HG03575 (cell line): ENCODE results near the gene LAMA3.

Experiments
- ATAC-seq: cut with Tn5 transposase; IDR thresholded peaks from one replicate; pipeline ENCODE4 v1.9.1; 2021; ENCODE audit not compliant: unreplicated experiment, insufficient number of reproducible peaks, low FRiP score; ENCODE audit errors: extremely low read depth

The LAMA3 gene

GRCh38 chr18:23938043-23938756 is 248.9 kb downstream of the LAMA3 start:
- ATAC-seq: no peak

- no peak for ATAC-seq
These were observed 249.7 kb downstream of the LAMA3 start for GRCh38 chr18:23938901-23939341.

GRCh38 chr18:23939366-23939765 is 250.1 kb downstream of the LAMA3 start:
- ATAC-seq: no peak

- no peak for ATAC-seq
These were observed 250.6 kb downstream of the LAMA3 start for GRCh38 chr18:23939896-23940295.

- no peak for ATAC-seq
These were observed 252.5 kb downstream of the LAMA3 start for GRCh38 chr18:23941791-23942190.

GRCh38 chr18:23943104-23943503 is 253.9 kb downstream of the LAMA3 start:
- ATAC-seq: no peak

GRCh38 chr18:23943903-23944624 is 254.8 kb downstream of the LAMA3 start:
- no peak for ATAC-seq

- no peak for ATAC-seq
These were observed 256.3 kb downstream of the LAMA3 start for GRCh38 chr18:23945416-23946079.

GRCh38 chr18:23949863-23950262 is 260.6 kb downstream of the LAMA3 start:
- no peak for ATAC-seq

- ATAC-seq: no peak
These were observed 261.4 kb downstream of the LAMA3 start for GRCh38 chr18:23950644-23951043.

- ATAC-seq: no peak
These were observed 262.0 kb downstream of the LAMA3 start for GRCh38 chr18:23951206-23951605.

- ATAC-seq: no peak
These were observed 264.7 kb downstream of the LAMA3 start for GRCh38 chr18:23953984-23954383.

- ATAC-seq: no peak
These were observed 267.2 kb downstream of the LAMA3 start for GRCh38 chr18:23956483-23956882.

- no peak for ATAC-seq
These were observed 268.8 kb downstream of the LAMA3 start for GRCh38 chr18:23958036-23958435.

- ATAC-seq: no peak
These were observed 274.4 kb downstream of the LAMA3 start for GRCh38 chr18:23963443-23964165.

- ATAC-seq: no peak
These were observed 275.3 kb downstream of the LAMA3 start for GRCh38 chr18:23964282-23965238.

GRCh38 chr18:23966909-23967308 is 277.7 kb downstream of the LAMA3 start:
- no peak for ATAC-seq

GRCh38 chr18:23967321-23968089 is 278.3 kb downstream of the LAMA3 start:
- no peak for ATAC-seq
